Heart right ventricle (tissue), 16 donors: Measurements from ENCODE around the gene PTPRM. TPM values are rescaled to one million over a fixed set of nuclear protein-coding genes. Genes with fewer than 3 reads are reported as not detected.

Experiments
- ATAC-seq, 8 donors: fragments of 200-7000 bp; cut with Tn5 transposase; one replicate each; pipeline ENCODE4 v1.9.1; 2020; ENCODE audit warnings: mild to moderate bottlenecking in 8 of 8, moderate library complexity in 8 of 8, moderate number of reproducible peaks in 1 of 8
- DNase-seq, 2 donors: peaks; one replicate each; pipeline ENCODE4 v3.0.0-alpha.2; 2020
- H3K27ac ChIP-seq, 10 donors: fragments of 200-600 bp; sonication (generic) in 2 of 10; one replicate each; pipeline versions ENCODE4 v1.5.0 to v1.8.0; 2020 to 2022; ENCODE audit warnings: mild to moderate bottlenecking in 3 of 10
- H3K27me3 ChIP-seq, 7 donors: fragments of 200-600 bp; one replicate each; pipeline ENCODE4 v1.8.0; 2021 to 2022; ENCODE audit warnings: mild to moderate bottlenecking in 2 of 7
- H3K36me3 ChIP-seq, 9 donors: fragments of 200-600 bp; sonication (generic) in 1 of 9; one replicate each; pipeline versions ENCODE4 v1.5.0 to v1.8.0; 2020 to 2022; ENCODE audit warnings: mild to moderate bottlenecking in 2 of 9
- H3K4me1 ChIP-seq, 9 donors: fragments of 200-600 bp; sonication (generic) in 1 of 9; one replicate each; pipeline versions ENCODE4 v1.5.0 to v1.8.0; 2020 to 2022; ENCODE audit warnings: mild to moderate bottlenecking in 4 of 9
- H3K4me3 ChIP-seq, 10 donors: fragments of 200-600 bp; sonication (generic) in 2 of 10; one replicate each; pipeline versions ENCODE4 v1.5.0 to v1.8.0; 2020 to 2022; ENCODE audit warnings: mild to moderate bottlenecking in 7 of 10, moderate library complexity in 2 of 10
- H3K9me3 ChIP-seq, 11 donors: fragments of 200-600 bp in 10 of 11; sonication (generic) in 2 of 11; one replicate each; pipeline versions ENCODE4 v1.5.0 to v1.8.0; 2013 to 2022; ENCODE audit warnings: mild to moderate bottlenecking in 2 of 11, control low read depth in 1 of 11, moderate library complexity in 1 of 11
- CTCF ChIP-seq, 9 donors: fragments of 200-600 bp; sonication (generic) in 2 of 9; IDR thresholded peaks; one replicate each; pipeline versions ENCODE4 v1.5.0 to v1.8.0; 2021 to 2022; ENCODE audit warnings: antibody characterized with exemption in 9 of 9, mild to moderate bottlenecking in 5 of 9, moderate library complexity in 1 of 9
- WGBS, 2 donors: extraction: QIAGEN DNeasy Blood & Tissue Kit; methylation state at CpG; one replicate each; pipeline ENCODE4 v1.1.7; 2013; ENCODE audit warnings: inconsistent platforms in 1 of 2; 5-methylcytosine and 5-hydroxymethylcytosine counted together
- intact Hi-C, 10 donors: fragments of 100-400 bp; cut with DNase I; formaldehyde crosslinking; loops; one replicate each; pipeline versions ENCODE4 v1.11.1 to v1.14.2; 2022
- polyA plus RNA-seq, 2 donors: library from polyadenylated mRNA; stranded (reverse); fragments of 200-250 nt; gene quantifications; one replicate each; pipeline ENCODE4 v1.2.3, GENCODE V29; 2013
- total RNA-seq, 10 donors: library from RNA; stranded (reverse); fragmentation: NEBNext Ultra II Directional in 3 of 10; extraction: Animal tissue kit (Norgen Biotek cat#: 25700) in 3 of 10; gene quantifications; one replicate each; pipeline versions ENCODE4 v1.2.1 to v1.2.4, GENCODE V29; 2021 to 2023
- donor health status: Arrhythmogenic right ventricular cardiomyopathy.
- donor health status: ischemic (EF 13 %, LVEDD 7.1; RV severe dilation, severe dysfunction).
- donor health status: healthy with polysubstance abuse.
- donor health status: DM: no; HTN: yes; CAD: no.
- donor health status: DM: no; HTN: no; CAD: no.
- donor health status: ischemic (EF 25% LVEDD 6.9; RV normal size, moderate dysfunction).
- donor health status: ischemic (EF 25% LVEDD 5.7; RV mildly dilated, moderate dysfunction).
- donor health status: healthy.
- donor health status: DM: yes; HTN: yes; CAD: no.
- donor health status: Ischemic cardiomyopathy.
- donor health status: ischemic (EF 35%, LVEDD 5.7; RV mildly dilated, moderate dysfunction).
- donor health status: nonischemic (EF 11% LVEDD 7.7; RV severe dilation, severe dysfunction).
- donor health status: DM: yes; HTN: yes; CAD: no.
- donor health status: PGD.
- donor health status: ischemic (EF 29% LVEDD 5.4; RV normal size, mild dysfunction).
- donor health status: nonischemic (EF 23%, LVEDD 6.1; RV moderate dilation, normal function).

The PTPRM gene
- total and polyA plus RNA-seq, 12 donors, result 81.7 to 170 (median 132) TPM

DNA sequence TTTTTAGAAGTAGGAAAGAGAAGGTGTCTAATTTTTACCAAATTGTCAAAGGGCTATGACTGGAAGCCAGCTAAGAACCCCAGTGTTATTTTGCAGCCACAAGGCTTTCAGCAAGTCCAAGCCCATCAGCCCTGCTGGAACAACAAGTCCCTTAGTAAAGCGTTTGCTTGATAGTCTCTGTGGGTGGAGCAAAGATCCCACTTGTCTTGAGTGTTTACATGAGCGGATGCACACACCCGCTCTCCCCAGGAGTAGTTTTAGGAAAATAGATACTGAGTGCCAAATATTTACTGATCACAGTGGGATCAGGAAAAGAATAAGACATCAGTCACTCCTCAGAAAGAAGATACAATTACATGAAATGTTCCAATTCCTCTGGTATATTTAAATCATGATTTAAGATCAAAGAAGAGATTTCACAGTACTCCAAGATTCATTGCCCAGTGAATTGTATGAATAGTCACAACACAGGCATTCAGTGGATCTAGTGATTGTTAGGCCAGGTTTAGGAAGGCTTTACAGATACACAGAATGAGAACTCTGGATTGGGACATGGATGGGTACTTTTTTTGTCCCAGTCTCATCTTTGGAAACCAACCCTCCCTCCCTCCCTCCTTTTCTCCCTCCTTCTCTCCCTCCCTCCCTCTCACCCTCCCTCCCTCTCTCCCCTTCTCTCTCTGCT lies 514.9 kb downstream of the PTPRM start:
- DNase-seq (no peak), ATAC-seq (peak in 3 of 8 donors; percentile 33 to 73 (median 71))
- Histone ChIP-seq H3K9me3 (no peaks in the 10 kb centered on the region), H3K27ac (no peak overlapping the region), H3K27me3 (no peaks in the 10 kb centered on the region), H3K36me3 (peaks cover 0 to 52% (median 6%) of the 10 kb centered on the region in 9 donors), H3K4me3 (no peak overlapping the region), H3K4me1 (peaks cover 0 to 28% (median 3%) of the 10 kb centered on the region in 9 donors)
- TF ChIP-seq CTCF (IDR thresholded peaks at IDR 0.05), result no peak
- intact Hi-C loops, result loop anchor here in 6 of 10 donors (10.0 kb wide), 4 partner anchors 63 to 403 kb away; no protein-coding TSS in a partner anchor
- 59 to 63% methylated on average over 3 of the region's 3 CpGs for WGBS, 2 donors

- Histone ChIP-seq H3K4me1 (peaks cover 0 to 28% (median 3%) of the 10 kb centered on the region in 9 donors), H3K9me3 (no peaks in the 10 kb centered on the region), H3K27me3 (no peaks in the 10 kb centered on the region), H3K36me3 (peaks cover 0 to 59% (median 6%) of the 10 kb centered on the region in 9 donors), H3K27ac (no peak overlapping the region), H3K4me3 (no peak overlapping the region)
- intact Hi-C loops, result loop anchor here in 6 of 10 donors (10.0 kb wide), 4 partner anchors 61 to 401 kb away; no protein-coding TSS in a partner anchor
- DNase-seq (peak; percentile 19 to 32), ATAC-seq (peak in 7 of 8 donors; percentile 69 to 89 (median 76))
- peak; percentile 32 to 75 (median 61) for TF ChIP-seq CTCF (IDR thresholded peaks at IDR 0.05)
- 52 to 54% methylated on average over 7 of the region's 7 CpGs for WGBS, 2 donors
These were observed 517.0 kb downstream of the PTPRM start for GRCh38 chr18:8084160-8084559.

GRCh38 chr18:8088626-8089025 lies 521.5 kb downstream of the PTPRM start:
- WGBS, 2 donors, result 94 to 96% methylated on average over 3 of the region's 3 CpGs
- Histone ChIP-seq H3K9me3 (no peaks in the 10 kb centered on the region), H3K4me3 (no peak overlapping the region), H3K4me1 (peaks cover 0 to 15% (median 3%) of the 10 kb centered on the region in 9 donors), H3K27me3 (no peaks in the 10 kb centered on the region), H3K36me3 (peaks cover 0 to 72% (median 10%) of the 10 kb centered on the region in 9 donors), H3K27ac (no peak overlapping the region)
- no peak for TF ChIP-seq CTCF (IDR thresholded peaks at IDR 0.05)
- intact Hi-C loops, result loop anchor here in 6 of 10 donors (10.0 kb wide), 4 partner anchors 56 to 396 kb away; no protein-coding TSS in a partner anchor
- DNase-seq (no peak), ATAC-seq (no peak)

GRCh38 chr18:8091035-8091434 lies 523.9 kb downstream of the PTPRM start:
- no peak for DNase-seq
- intact Hi-C loops, result no loop called here
- WGBS, 2 donors, result 76 to 87% methylated on average over 2 of the region's 2 CpGs
- ATAC-seq, result peak in 2 of 8 donors; percentile 55 to 81
- H3K4me3 ChIP-seq, result no peak overlapping the region
- peaks cover 0 to 60% (median 5%) of the 10 kb centered on the region in 9 donors for H3K36me3 ChIP-seq
- H3K4me1 ChIP-seq, result no peaks in the 10 kb centered on the region
- no peaks in the 10 kb centered on the region for H3K27me3 ChIP-seq
- H3K27ac ChIP-seq, result no peak overlapping the region
- H3K9me3 ChIP-seq, result no peaks in the 10 kb centered on the region
- no peak for TF ChIP-seq CTCF (IDR thresholded peaks at IDR 0.05)
